ACC112 (cell line): ENCODE measurements around the gene FOXRED1.

Source experiments
- H2AFZ ChIP-seq: fragments of 200-600 bp; sonication (generic); one replicate; pipeline ENCODE4 v1.6.0; 2017; ENCODE audit warnings: antibody characterized with exemption, low read length; ENCODE audit not compliant: unreplicated experiment
- H3K27ac ChIP-seq: fragments of 200-600 bp; sonication (generic); 2 replicates; pipeline ENCODE4 v1.5.1; 2014; ENCODE audit warnings: low read depth, mild to moderate bottlenecking, antibody characterized with exemption, low read length, moderate library complexity
- H3K27me3 ChIP-seq: fragments of 200-600 bp; sonication (generic); 2 replicates; pipeline ENCODE4 v1.6.1; 2014; ENCODE audit warnings: mild to moderate bottlenecking, antibody characterized with exemption, low read length, moderate library complexity, mixed read lengths; ENCODE audit not compliant: insufficient read depth
- H3K36me3 ChIP-seq: fragments of 200-600 bp; sonication (generic); 2 replicates; pipeline ENCODE4 v1.6.1; 2016; ENCODE audit warnings: mild to moderate bottlenecking, antibody characterized with exemption, low read length, moderate library complexity, mixed read lengths; ENCODE audit not compliant: insufficient read depth
- H3K4me1 ChIP-seq: fragments of 200-600 bp; sonication (generic); one replicate; pipeline ENCODE4 v1.6.1; 2016; ENCODE audit warnings: low read length, mixed read lengths; ENCODE audit not compliant: insufficient read depth, unreplicated experiment, control insufficient read depth
- H3K4me3 ChIP-seq: fragments of 200-600 bp; sonication (generic); 2 replicates; pipeline ENCODE4 v1.5.1; 2014; ENCODE audit warnings: mild to moderate bottlenecking, low read depth, low read length
- H3K79me2 ChIP-seq: fragments of 200-600 bp; sonication (generic); one replicate; pipeline ENCODE4 v1.6.0; 2016; ENCODE audit warnings: low read length; ENCODE audit not compliant: control insufficient read depth, unreplicated experiment, insufficient read depth

Gene FOXRED1

DNA sequence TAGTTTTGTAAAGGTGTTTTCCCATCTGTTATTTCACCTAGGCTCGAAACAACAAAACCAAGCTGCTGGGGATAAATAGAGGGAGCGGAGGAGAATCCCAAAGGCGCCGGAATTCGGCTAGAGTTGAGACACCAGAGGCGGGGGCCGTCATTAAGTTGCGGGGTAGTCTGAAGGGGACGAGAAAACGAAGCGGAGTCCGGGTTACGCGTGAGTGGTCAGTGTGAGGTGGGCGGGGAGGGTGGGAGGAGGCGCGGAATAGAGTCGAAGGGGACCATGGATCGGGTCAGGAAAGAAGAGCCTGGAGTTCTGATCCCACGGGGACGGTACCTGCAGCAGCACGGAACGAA, 620 bp upstream of the FOXRED1 start:
- Histone ChIP-seq H2AFZ (peak overlapping the region; percentile 47), H3K27ac (peak overlapping the region; percentile 78), H3K79me2 (peaks cover 41% of the 10 kb centered on the region), H3K4me1 (peaks cover 18% of the 10 kb centered on the region), H3K27me3 (no peaks in the 10 kb centered on the region), H3K4me3 (peak overlapping the region; percentile 97), H3K36me3 (peaks cover 35% of the 10 kb centered on the region)

- Histone ChIP-seq H3K27me3 (no peaks in the 10 kb centered on the region), H3K36me3 (peaks cover 23% of the 10 kb centered on the region; the same call in 1 of the 2 replicates), H3K4me1 (no peaks in the 10 kb centered on the region), H2AFZ (no peak overlapping the region), H3K27ac (no peak overlapping the region), H3K4me3 (no peak overlapping the region), H3K79me2 (no peaks in the 10 kb centered on the region)
Observed at GRCh38 chr11:126277322-126277721, 8.4 kb downstream of the FOXRED1 start.

DNA sequence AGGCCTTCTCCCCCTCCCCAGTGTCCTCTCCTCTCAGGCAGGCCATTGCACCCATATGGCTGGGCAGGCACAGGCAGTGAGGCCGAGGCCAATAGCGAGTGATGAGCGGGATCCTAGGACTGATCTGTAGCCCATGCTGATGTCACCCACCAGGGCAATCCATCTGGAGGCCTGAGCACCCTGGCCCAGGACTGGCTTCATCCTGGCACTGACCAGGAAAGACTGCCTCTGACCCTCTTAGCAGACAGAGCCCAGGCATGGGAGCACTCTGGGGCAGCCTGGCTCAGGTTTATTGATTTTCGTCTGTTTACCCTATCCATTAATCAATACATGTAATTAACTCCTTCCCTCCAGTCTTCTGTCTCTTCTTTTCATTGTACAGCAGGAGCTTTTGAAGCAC, 8.8 kb downstream of the FOXRED1 start:
- Histone ChIP-seq H3K4me1 (no peaks in the 10 kb centered on the region), H3K79me2 (no peaks in the 10 kb centered on the region), H2AFZ (no peak overlapping the region), H3K36me3 (peaks cover 20% of the 10 kb centered on the region; the same call in 1 of the 2 replicates), H3K4me3 (no peak overlapping the region), H3K27ac (no peak overlapping the region), H3K27me3 (no peaks in the 10 kb centered on the region)

- Histone ChIP-seq H3K79me2 (peaks cover 4% of the 10 kb centered on the region), H3K4me3 (no peak overlapping the region), H3K27ac (no peak overlapping the region), H3K4me1 (no peaks in the 10 kb centered on the region), H3K36me3 (peaks cover 15% of the 10 kb centered on the region; the same call in 1 of the 2 replicates), H2AFZ (no peak overlapping the region), H3K27me3 (no peaks in the 10 kb centered on the region)
Observed at GRCh38 chr11:126279191-126279590, 10.2 kb downstream of the FOXRED1 start.

DNA sequence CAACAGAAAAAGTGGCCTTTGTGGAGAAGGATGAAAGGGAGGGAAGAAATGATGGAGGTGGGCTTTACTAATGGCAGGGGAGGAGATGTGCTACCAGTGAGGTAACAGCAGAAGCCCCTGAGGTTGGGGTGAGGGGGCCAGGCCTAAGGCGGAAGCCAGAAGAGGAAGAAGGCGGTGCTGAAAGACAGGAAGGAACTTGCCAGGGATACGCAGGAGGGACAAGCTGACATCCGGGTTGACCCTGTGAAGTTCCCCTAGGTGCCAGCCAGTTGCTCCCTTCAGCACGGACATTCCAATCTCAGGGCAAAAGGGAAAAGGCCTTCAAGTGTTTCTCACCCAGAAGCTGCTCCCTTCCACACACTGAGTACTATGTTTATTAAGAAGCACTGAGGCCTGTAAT, 11.6 kb downstream of the FOXRED1 start:
- Histone ChIP-seq H2AFZ (no peak overlapping the region), H3K4me1 (no peaks in the 10 kb centered on the region)

DNA sequence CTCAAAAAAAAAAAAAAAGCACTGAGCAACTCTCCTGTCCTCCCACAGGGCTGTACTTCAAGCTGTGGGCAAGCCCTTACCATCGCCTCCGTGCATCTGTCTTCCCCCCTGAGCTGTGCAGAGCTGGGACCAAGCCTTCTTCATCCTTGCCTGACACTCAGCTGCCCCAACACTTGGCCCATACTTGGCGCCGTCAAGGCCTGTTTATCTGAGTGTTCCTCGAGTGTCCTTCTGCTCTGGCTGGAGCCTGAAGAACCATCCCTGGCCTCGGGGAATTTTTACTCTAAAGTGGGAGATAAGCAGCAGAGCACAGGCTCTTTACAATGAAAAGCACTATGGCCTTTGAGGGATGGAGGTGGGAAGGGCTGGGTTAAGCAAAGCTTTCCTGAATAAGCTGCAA, 12.3 kb downstream of the FOXRED1 start:
- Histone ChIP-seq H3K27ac (no peak overlapping the region), H3K4me1 (no peaks in the 10 kb centered on the region), H3K4me3 (no peak overlapping the region), H3K79me2 (peaks cover 6% of the 10 kb centered on the region), H3K36me3 (no peaks in the 10 kb centered on the region), H3K27me3 (no peaks in the 10 kb centered on the region), H2AFZ (no peak overlapping the region)

More for the DNA sequence above, 11.6 kb downstream of the FOXRED1 start:
- H3K27ac ChIP-seq: no peak overlapping the region
- no peak overlapping the region for H3K4me3 ChIP-seq
- peaks cover 5% of the 10 kb centered on the region; the same call in 1 of the 2 replicates for H3K36me3 ChIP-seq
- no peaks in the 10 kb centered on the region for H3K27me3 ChIP-seq
- peaks cover 4% of the 10 kb centered on the region for H3K79me2 ChIP-seq

- H2AFZ ChIP-seq: no peak overlapping the region
- H3K27ac ChIP-seq: no peak overlapping the region
- no peaks in the 10 kb centered on the region for H3K27me3 ChIP-seq
- peak overlapping the region; percentile 96; the same call in 1 of the 2 replicates for H3K4me3 ChIP-seq
- peaks cover 8% of the 10 kb centered on the region for H3K79me2 ChIP-seq
- H3K4me1 ChIP-seq: no peaks in the 10 kb centered on the region
- no peaks in the 10 kb centered on the region for H3K36me3 ChIP-seq
Observed at GRCh38 chr11:126281666-126282175, 12.8 kb downstream of the FOXRED1 start.

- peaks cover 8% of the 10 kb centered on the region for H3K79me2 ChIP-seq
- H2AFZ ChIP-seq: peak overlapping the region; percentile 98
- H3K27me3 ChIP-seq: no peaks in the 10 kb centered on the region
- H3K4me3 ChIP-seq: peak overlapping the region; percentile 96
- H3K27ac ChIP-seq: peak overlapping the region; percentile 53; the same call in 1 of the 2 replicates
- no peaks in the 10 kb centered on the region for H3K36me3 ChIP-seq
- H3K4me1 ChIP-seq: no peaks in the 10 kb centered on the region
Observed at GRCh38 chr11:126282361-126282735, 13.4 kb downstream of the FOXRED1 start.

- no peaks in the 10 kb centered on the region for H3K4me1 ChIP-seq
Observed at GRCh38 chr11:126282736-126283591, 14.0 kb downstream of the FOXRED1 start, which contains the start of gene TIRAP. TSS of gene TIRAP (plus strand) at chr11:126283093. CDS start at chr11:126290895, 7,802 bp downstream.

DNA sequence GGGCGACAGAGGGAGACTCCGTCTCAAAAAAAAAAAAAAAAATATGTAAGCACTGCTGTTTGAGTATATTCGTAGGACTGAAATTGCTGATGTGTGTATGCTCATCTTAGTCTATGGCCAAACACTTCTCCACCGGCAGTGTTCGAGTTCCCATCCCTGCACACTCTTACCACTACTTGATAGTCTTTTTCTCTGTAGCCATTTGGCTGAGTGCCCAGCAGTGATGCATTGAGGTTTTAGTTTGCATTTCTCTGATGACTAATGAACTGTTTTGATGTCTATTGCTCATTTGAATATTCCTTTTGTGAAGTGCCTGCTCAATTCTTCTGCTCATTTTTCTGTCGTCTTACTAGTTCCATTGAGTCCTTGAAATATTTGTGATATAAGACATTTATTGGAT, 15.9 kb downstream of the FOXRED1 start:
- peaks cover 8% of the 10 kb centered on the region for H3K79me2 ChIP-seq
- H2AFZ ChIP-seq: no peak overlapping the region
- no peaks in the 10 kb centered on the region for H3K27me3 ChIP-seq
- no peak overlapping the region for H3K4me3 ChIP-seq
- no peaks in the 10 kb centered on the region for H3K36me3 ChIP-seq
- no peaks in the 10 kb centered on the region for H3K4me1 ChIP-seq
- no peak overlapping the region for H3K27ac ChIP-seq

More at GRCh38 chr11:126282736-126283591, 14.0 kb downstream of the FOXRED1 start, which contains the start of gene TIRAP:
- Histone ChIP-seq H3K27me3 (no peaks in the 10 kb centered on the region), H3K4me3 (peak within 1 kb of the TSS; percentile 96), H2AFZ (peak within 1 kb of the TSS; percentile 98), H3K27ac (peak within 1 kb of the TSS; percentile 53), H3K79me2 (peaks cover 8% of the 10 kb centered on the region), H3K36me3 (no peaks in the 10 kb centered on the region)

- no peaks in the 10 kb centered on the region for H3K4me1 ChIP-seq
- H3K27ac ChIP-seq: no peak overlapping the region
- H3K4me3 ChIP-seq: no peak overlapping the region
- H3K27me3 ChIP-seq: no peaks in the 10 kb centered on the region
- no peak overlapping the region for H2AFZ ChIP-seq
- H3K36me3 ChIP-seq: no peaks in the 10 kb centered on the region
- peaks cover 7% of the 10 kb centered on the region for H3K79me2 ChIP-seq
Observed at GRCh38 chr11:126288237-126288636, 19.3 kb downstream of the FOXRED1 start.
